ENCODE measurements around the gene ADAMTS2. TPM values are rescaled to one million over a fixed set of nuclear protein-coding genes. Genes with fewer than 3 reads are reported as not detected.

Gene ADAMTS2
- total RNA-seq, result 10 to 100 TPM; 39.5 to 61.9 (median 56.4) TPM

GRCh38 chr5:179345433-179346321 lies at the start of gene ADAMTS2:
TSS of gene ADAMTS2 (minus strand) at chr5:179345461. CDS start at chr5:179345328, 133 bp downstream.
- no peak for TF ChIP-seq CTCF (IDR thresholded peaks at IDR 0.05)
- DNase-seq (ENCODE audit: low spot score), result no peak
- ATAC-seq (ENCODE audit: low FRiP score), result peak; percentile 66

GRCh38 chr5:179393078-179393477 lies 47.8 kb upstream of the ADAMTS2 start:
- DNase-seq (ENCODE audit: low spot score) (no peak), ATAC-seq (ENCODE audit: low FRiP score) (no peak)
- TF ChIP-seq CTCF (IDR thresholded peaks at IDR 0.05), result no peak

- no peak for TF ChIP-seq CTCF (IDR thresholded peaks at IDR 0.05)
- no peak for ATAC-seq (ENCODE audit: low FRiP score)
- DNase-seq (ENCODE audit: low spot score), result no peak
Observed at GRCh38 chr5:179387151-179388110, 42.2 kb upstream of the ADAMTS2 start.

- no peak for TF ChIP-seq CTCF (IDR thresholded peaks at IDR 0.05)
- DNase-seq (ENCODE audit: low spot score), result no peak
- ATAC-seq (ENCODE audit: low FRiP score), result no peak
Observed at GRCh38 chr5:179385914-179386313, 40.7 kb upstream of the ADAMTS2 start.

GRCh38 chr5:179382486-179382885 lies 37.2 kb upstream of the ADAMTS2 start:
- TF ChIP-seq CTCF (IDR thresholded peaks at IDR 0.05), result no peak
- no peak for DNase-seq (ENCODE audit: low spot score)
- no peak for ATAC-seq (ENCODE audit: low FRiP score)

- no peak for ATAC-seq (ENCODE audit: low FRiP score)
- no peak for DNase-seq (ENCODE audit: low spot score)
- no peak for TF ChIP-seq CTCF (IDR thresholded peaks at IDR 0.05)
Observed at GRCh38 chr5:179381691-179382090, 36.4 kb upstream of the ADAMTS2 start.
